ENCODE results near the gene C11orf87. TPM values are rescaled to one million over a fixed set of nuclear protein-coding genes. Genes with fewer than 3 reads are reported as not detected.

Gene C11orf87
- total and polyA plus RNA-seq, 7 donors = not detected

- intact Hi-C loops (cut with DNase I) = no loop called here
- TF ChIP-seq POLR2AphosphoS5 (IDR thresholded peaks at IDR 0.05) (no peak), CTCF (IDR thresholded peaks at IDR 0.05) (no peak), EP300 (IDR thresholded peaks at IDR 0.05) (no peak), POLR2A (IDR thresholded peaks at IDR 0.05) (no peak)
- no peaks in the 10 kb centered on the region for H3K9me3 ChIP-seq
- H3K4me3 ChIP-seq = no peak overlapping the region
- H3K27me3 ChIP-seq = no peaks in the 10 kb centered on the region
- no peaks in the 10 kb centered on the region for H3K4me1 ChIP-seq
- H3K27ac ChIP-seq = no peak overlapping the region
- H3K36me3 ChIP-seq = no peaks in the 10 kb centered on the region
- WGBS, 2 donors = 44 to 61% methylated on average over 3 of the region's 3 CpGs
- DNase-seq = no peak
Measured at GRCh38 chr11:109433753-109434256, 11.8 kb downstream of the C11orf87 start.

GRCh38 chr11:109435121-109435742 lies 13.2 kb downstream of the C11orf87 start:
- H3K4me1 ChIP-seq = no peaks in the 10 kb centered on the region
- H3K4me3 ChIP-seq = no peak overlapping the region
- intact Hi-C loops (cut with DNase I) = no loop called here
- 73 to 85% methylated on average over 3 of the region's 3 CpGs for WGBS, 2 donors
- DNase-seq = no peak
- H3K36me3 ChIP-seq = no peaks in the 10 kb centered on the region
- no peaks in the 10 kb centered on the region for H3K27me3 ChIP-seq
- TF ChIP-seq EP300 (IDR thresholded peaks at IDR 0.05) (no peak), POLR2A (IDR thresholded peaks at IDR 0.05) (no peak), CTCF (IDR thresholded peaks at IDR 0.05) (no peak), POLR2AphosphoS5 (IDR thresholded peaks at IDR 0.05) (no peak)
- no peaks in the 10 kb centered on the region for H3K9me3 ChIP-seq
- no peak overlapping the region for H3K27ac ChIP-seq

- WGBS, 2 donors = 61 to 82% methylated on average over 2 of the region's 2 CpGs
- H3K4me1 ChIP-seq = no peaks in the 10 kb centered on the region
- intact Hi-C loops (cut with DNase I) = no loop called here
- TF ChIP-seq POLR2A (IDR thresholded peaks at IDR 0.05) (no peak), POLR2AphosphoS5 (IDR thresholded peaks at IDR 0.05) (no peak), CTCF (IDR thresholded peaks at IDR 0.05) (no peak), EP300 (IDR thresholded peaks at IDR 0.05) (no peak)
- H3K9me3 ChIP-seq = no peaks in the 10 kb centered on the region
- H3K27ac ChIP-seq = no peak overlapping the region
- H3K27me3 ChIP-seq = no peaks in the 10 kb centered on the region
- DNase-seq = no peak
- H3K36me3 ChIP-seq = no peaks in the 10 kb centered on the region
- no peak overlapping the region for H3K4me3 ChIP-seq
Measured at GRCh38 chr11:109439684-109440083, 17.7 kb downstream of the C11orf87 start.

- Histone ChIP-seq H3K4me1 (no peaks in the 10 kb centered on the region), H3K27me3 (no peaks in the 10 kb centered on the region), H3K27ac (no peak overlapping the region), H3K36me3 (no peaks in the 10 kb centered on the region), H3K4me3 (no peak overlapping the region), H3K9me3 (no peaks in the 10 kb centered on the region)
- WGBS, 2 donors = 53 to 64% methylated on average over 1 of the region's 1 CpG
- intact Hi-C loops (cut with DNase I) = no loop called here
- DNase-seq = no peak
- TF ChIP-seq EP300 (IDR thresholded peaks at IDR 0.05) (no peak), POLR2A (IDR thresholded peaks at IDR 0.05) (no peak), POLR2AphosphoS5 (IDR thresholded peaks at IDR 0.05) (no peak), CTCF (IDR thresholded peaks at IDR 0.05) (no peak)
Measured at GRCh38 chr11:109443052-109443451, 21.1 kb downstream of the C11orf87 start.

DNA sequence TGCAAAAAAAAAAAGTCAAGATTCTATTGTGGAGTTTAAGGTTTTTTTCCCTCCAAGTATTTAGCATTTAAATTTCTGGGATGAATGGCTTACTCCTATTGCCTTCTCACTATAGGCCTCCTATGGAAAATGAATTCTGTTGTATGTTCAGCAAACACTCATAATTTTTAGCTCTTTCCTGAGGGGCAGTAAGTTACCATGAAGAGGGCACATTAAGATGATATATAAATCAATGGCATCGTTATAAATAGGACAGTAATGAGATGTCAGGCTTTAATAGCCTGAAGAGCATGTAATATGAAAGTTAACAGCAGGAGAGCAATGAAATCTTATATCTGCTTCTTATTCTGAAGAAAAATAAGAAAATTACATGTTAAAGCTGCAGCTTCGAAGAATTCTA lies 32.9 kb downstream of the C11orf87 start:
- intact Hi-C loops (cut with DNase I) = no loop called here
- H3K4me1 ChIP-seq = no peaks in the 10 kb centered on the region
- no peak for DNase-seq
- TF ChIP-seq CTCF (IDR thresholded peaks at IDR 0.05) (no peak), EP300 (IDR thresholded peaks at IDR 0.05) (no peak), POLR2AphosphoS5 (IDR thresholded peaks at IDR 0.05) (no peak), POLR2A (IDR thresholded peaks at IDR 0.05) (no peak)
- 50 to 72% methylated on average over 2 of the region's 2 CpGs for WGBS, 2 donors
- no peaks in the 10 kb centered on the region for H3K36me3 ChIP-seq
- H3K9me3 ChIP-seq = no peaks in the 10 kb centered on the region
- no peak overlapping the region for H3K4me3 ChIP-seq
- no peak overlapping the region for H3K27ac ChIP-seq
- H3K27me3 ChIP-seq = no peaks in the 10 kb centered on the region
